ENCODE data around the gene IGSF8. TPM values are rescaled to one million over a fixed set of nuclear protein-coding genes. Genes with fewer than 3 reads are reported as not detected.

The IGSF8 gene
- total RNA-seq, 1 donor from 2014 or later = 28.4 TPM

DNA sequence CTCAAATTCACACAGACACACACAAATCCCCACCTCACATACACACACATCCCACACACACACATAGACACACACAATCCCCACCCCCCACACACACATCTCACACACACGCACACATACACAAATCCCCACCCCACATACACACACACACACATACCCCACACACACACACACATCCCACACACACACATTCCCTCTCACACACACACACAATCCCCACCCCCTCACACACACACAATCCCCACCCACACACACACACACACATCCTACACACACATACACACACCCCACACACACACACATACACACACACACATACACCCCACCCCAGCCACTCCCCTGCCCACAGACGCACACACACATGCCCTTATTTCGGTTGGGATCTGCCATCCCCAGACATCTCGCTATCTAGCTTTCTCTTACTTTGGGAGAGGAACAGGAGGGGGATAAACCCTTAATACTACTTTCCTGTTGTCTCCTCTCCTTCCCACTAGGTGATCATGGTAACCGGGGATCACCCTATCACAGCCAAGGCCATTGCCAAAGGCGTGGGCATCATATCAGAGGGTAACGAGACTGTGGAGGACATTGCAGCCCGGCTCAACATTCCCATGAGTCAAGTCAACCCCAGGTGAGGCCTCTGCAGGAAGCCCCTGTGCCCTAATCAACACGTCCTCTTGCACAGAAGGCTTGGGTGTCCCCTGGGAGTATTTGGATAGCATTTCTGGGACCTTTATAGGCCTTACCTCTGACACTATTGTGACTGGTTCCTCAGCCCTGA lies 35.8 kb upstream of the IGSF8 start:
- no peak overlapping the region for H3K4me3 Mint-ChIP-seq
- TF ChIP-seq, protein P1, sequence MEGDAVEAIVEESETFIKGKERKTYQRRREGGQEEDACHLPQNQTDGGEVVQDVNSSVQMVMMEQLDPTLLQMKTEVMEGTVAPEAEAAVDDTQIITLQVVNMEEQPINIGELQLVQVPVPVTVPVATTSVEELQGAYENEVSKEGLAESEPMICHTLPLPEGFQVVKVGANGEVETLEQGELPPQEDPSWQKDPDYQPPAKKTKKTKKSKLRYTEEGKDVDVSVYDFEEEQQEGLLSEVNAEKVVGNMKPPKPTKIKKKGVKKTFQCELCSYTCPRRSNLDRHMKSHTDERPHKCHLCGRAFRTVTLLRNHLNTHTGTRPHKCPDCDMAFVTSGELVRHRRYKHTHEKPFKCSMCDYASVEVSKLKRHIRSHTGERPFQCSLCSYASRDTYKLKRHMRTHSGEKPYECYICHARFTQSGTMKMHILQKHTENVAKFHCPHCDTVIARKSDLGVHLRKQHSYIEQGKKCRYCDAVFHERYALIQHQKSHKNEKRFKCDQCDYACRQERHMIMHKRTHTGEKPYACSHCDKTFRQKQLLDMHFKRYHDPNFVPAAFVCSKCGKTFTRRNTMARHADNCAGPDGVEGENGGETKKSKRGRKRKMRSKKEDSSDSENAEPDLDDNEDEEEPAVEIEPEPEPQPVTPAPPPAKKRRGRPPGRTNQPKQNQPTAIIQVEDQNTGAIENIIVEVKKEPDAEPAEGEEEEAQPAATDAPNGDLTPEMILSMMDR (conservative IDR thresholded peaks at IDR 0.05) = no peak
- no peak overlapping the region for H3K27ac Mint-ChIP-seq (ENCODE audit: unreplicated experiment)
- peaks cover 18% of the 10 kb centered on the region for H3K36me3 Mint-ChIP-seq (ENCODE audit: low read depth)
- no peak for DNase-seq (ENCODE audit: low read depth, low spot score)
- no peaks in the 10 kb centered on the region for H3K27me3 Mint-ChIP-seq (ENCODE audit: low read depth)
- no peaks in the 10 kb centered on the region for H3K9me3 Mint-ChIP-seq
- peaks cover 15% of the 10 kb centered on the region for H3K4me1 Mint-ChIP-seq

- TF ChIP-seq, protein P1 (conservative IDR thresholded peaks at IDR 0.05) = no peak
- no peak for DNase-seq (ENCODE audit: low read depth, low spot score)
- peaks cover 15% of the 10 kb centered on the region for H3K4me1 Mint-ChIP-seq
- peaks cover 20% of the 10 kb centered on the region for H3K36me3 Mint-ChIP-seq (ENCODE audit: low read depth)
- H3K27ac Mint-ChIP-seq (ENCODE audit: unreplicated experiment) = peak overlapping the region; percentile 58
- no peaks in the 10 kb centered on the region for H3K9me3 Mint-ChIP-seq
- no peaks in the 10 kb centered on the region for H3K27me3 Mint-ChIP-seq (ENCODE audit: low read depth)
- no peak overlapping the region for H3K4me3 Mint-ChIP-seq
Measured at GRCh38 chr1:160131803-160132565, 33.6 kb upstream of the IGSF8 start.

GRCh38 chr1:160130939-160131338 lies 32.5 kb upstream of the IGSF8 start:
- H3K27ac Mint-ChIP-seq (ENCODE audit: unreplicated experiment) = peak overlapping the region; percentile 92

DNA sequence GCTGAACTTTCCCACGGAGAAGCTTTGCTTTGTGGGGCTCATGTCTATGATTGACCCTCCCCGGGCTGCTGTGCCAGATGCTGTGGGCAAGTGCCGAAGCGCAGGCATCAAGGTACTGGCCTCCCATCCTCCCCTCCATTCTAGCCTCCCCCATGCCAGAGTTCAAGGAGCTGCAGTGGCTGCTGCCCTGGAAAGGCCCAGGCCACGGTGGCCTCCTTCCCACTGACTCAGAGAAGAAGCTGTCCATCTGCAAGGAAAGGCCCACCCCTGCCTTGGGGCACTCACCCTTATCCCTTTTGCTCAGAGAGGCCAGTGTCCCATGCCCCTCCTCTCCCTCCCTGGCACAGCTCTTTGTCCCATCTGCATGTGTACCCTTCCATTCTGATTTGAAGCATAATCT lies 32.1 kb upstream of the IGSF8 start:
- H3K27ac Mint-ChIP-seq (ENCODE audit: unreplicated experiment) = peak overlapping the region; percentile 92
- peaks cover 20% of the 10 kb centered on the region for H3K36me3 Mint-ChIP-seq (ENCODE audit: low read depth)
- TF ChIP-seq, protein P1 (conservative IDR thresholded peaks at IDR 0.05) = no peak
- H3K9me3 Mint-ChIP-seq = no peaks in the 10 kb centered on the region
- H3K4me1 Mint-ChIP-seq = peaks cover 15% of the 10 kb centered on the region
- no peak overlapping the region for H3K4me3 Mint-ChIP-seq
- no peak for DNase-seq (ENCODE audit: low read depth, low spot score)
- no peaks in the 10 kb centered on the region for H3K27me3 Mint-ChIP-seq (ENCODE audit: low read depth)

More at GRCh38 chr1:160130939-160131338, 32.5 kb upstream of the IGSF8 start:
- Mint-ChIP-seq H3K9me3 (no peaks in the 10 kb centered on the region), H3K4me3 (no peak overlapping the region), H3K4me1 (peaks cover 15% of the 10 kb centered on the region), H3K36me3 (ENCODE audit: low read depth) (peaks cover 20% of the 10 kb centered on the region), H3K27me3 (ENCODE audit: low read depth) (no peaks in the 10 kb centered on the region)
- TF ChIP-seq, protein P1 (conservative IDR thresholded peaks at IDR 0.05) = no peak
- DNase-seq (ENCODE audit: low read depth, low spot score) = no peak

DNA sequence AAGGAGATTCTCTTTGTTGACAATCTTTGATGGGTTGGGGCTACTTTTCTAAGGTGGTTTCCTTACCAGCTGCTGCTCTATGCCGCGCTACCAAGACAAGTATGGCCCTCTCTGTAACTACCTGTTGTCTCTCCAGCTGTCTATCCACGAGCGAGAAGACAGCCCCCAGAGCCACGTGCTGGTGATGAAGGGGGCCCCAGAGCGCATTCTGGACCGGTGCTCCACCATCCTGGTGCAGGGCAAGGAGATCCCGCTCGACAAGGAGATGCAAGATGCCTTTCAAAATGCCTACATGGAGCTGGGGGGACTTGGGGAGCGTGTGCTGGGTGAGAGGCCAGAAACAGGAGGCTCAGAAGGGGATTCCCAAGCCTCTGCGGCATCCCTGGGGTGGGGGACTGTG lies 31.5 kb upstream of the IGSF8 start:
- Mint-ChIP-seq H3K4me3 (no peak overlapping the region), H3K4me1 (peaks cover 15% of the 10 kb centered on the region), H3K36me3 (ENCODE audit: low read depth) (peaks cover 20% of the 10 kb centered on the region), H3K27me3 (ENCODE audit: low read depth) (no peaks in the 10 kb centered on the region), H3K27ac (ENCODE audit: unreplicated experiment) (no peak overlapping the region), H3K9me3 (no peaks in the 10 kb centered on the region)
- DNase-seq (ENCODE audit: low read depth, low spot score) = no peak
- TF ChIP-seq, protein P1 (conservative IDR thresholded peaks at IDR 0.05) = no peak
